Epidermal melanocyte (primary cell): ENCODE results near the gene ANKRD44.
"Not testable (repeated sequence)": the region's sequence is repeated elsewhere in the genome, so short reads cannot be mapped to it uniquely, and the experiment has no call there.

Source experiments
- DNase-seq: peaks from one replicate; pipeline ENCODE4 v3.0.0; 2011; ENCODE audit warnings: low spot score; ENCODE audit not compliant: insufficient read length

Gene ANKRD44

DNA sequence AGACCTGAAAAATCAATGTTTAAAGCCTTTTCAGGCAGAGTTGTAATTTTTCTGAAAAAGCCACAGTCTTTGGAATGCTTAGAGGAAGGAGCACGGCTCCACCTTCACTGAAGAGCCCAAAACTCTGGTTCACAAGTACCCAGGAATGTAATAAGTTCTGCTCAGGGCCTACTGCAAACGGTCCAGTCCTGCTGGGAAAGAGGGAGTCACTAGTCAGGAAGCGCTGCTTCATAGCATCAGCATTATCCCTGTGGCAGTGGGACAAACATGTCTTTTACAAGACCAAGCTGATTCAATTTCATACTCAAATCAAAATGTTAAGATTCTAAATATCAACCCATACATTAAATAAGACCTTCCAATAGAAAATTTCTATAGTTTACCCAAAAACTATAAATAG, 231.2 kb downstream of the ANKRD44 start:
- no peak for DNase-seq

DNA sequence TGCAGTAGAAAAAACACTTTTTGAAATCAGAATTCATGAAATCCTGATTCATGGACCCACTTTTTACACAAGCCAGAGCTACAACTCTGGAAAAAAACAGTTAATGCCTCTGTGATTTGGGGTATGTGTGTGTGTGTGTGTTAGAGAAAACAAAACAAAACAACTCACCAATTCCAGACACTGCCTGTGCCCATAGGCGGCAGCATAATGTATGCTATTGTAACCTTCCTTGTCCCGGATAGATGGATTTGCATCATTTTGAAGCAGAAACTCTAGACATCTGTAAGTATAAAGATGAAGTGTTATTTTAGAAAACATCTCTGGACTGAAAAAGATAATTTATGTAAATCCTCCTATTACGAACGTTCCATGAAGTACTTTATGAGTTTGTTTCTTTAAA, 232.0 kb downstream of the ANKRD44 start:
- DNase-seq = no peak

DNA sequence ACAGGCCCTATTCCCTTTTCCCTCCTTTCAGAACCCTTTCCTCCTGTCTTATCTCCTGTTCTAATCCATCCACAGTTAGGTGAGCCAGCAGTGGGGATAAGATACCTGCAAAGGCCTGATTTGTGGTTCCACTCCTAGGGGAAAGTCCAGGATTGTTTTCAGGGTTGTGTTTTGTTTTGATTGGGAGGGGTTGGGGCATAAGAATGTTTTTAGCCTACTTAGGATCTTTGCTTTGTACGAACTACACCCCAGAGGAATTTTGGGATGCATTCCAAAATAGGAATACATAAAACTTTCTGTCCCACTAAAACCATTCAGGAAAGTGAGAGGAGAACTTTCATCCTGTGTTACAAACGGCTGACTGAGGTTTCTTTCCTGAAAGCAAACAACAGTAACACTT, 233.2 kb downstream of the ANKRD44 start:
- DNase-seq = no peak

DNA sequence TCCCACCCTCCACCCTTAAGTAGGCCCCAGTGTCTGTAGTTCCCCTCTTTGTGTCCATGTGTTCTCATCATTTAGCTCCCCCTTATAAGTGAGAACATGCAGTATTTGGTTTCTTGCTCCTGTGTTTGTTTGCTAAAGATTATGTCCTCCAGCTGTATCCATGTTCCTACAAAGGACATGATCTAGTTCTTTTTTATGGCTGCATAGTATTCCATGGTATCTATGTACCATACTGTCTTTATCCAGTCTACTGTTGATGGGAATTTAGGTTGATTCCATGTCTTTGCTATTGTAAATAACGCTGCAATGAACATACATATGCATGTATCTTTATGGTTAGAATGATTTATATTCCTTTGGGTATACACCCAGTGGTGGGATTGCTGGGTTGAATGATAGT, 233.9 kb downstream of the ANKRD44 start:
- no peak for DNase-seq

DNA sequence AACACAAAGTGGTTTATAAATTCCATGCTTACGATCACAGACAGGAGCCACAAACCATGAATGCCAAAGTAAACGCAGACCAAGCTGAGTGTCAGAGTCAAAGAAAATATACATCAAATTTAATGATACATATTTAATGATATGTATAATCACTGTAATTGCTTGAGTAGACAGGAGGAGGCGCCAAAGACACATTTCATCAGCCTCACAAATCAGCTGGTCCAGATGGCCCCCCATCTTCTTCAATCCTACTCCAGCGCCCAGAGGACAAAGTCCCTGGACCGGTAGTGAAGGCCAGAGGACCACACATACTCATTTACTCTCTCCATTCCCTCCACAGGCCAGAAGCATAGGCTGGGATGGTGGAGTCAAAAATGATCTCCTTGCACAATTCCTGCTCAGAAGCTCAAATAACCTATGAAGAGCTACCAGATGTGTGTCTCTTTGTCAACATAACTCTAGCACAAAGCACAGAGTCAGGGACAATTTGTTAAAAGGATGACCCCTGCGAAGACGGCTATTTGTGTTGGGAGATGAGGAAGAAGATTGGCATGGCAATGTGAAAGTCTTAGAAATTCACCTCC, 234.7 kb downstream of the ANKRD44 start:
- no peak for DNase-seq

DNA sequence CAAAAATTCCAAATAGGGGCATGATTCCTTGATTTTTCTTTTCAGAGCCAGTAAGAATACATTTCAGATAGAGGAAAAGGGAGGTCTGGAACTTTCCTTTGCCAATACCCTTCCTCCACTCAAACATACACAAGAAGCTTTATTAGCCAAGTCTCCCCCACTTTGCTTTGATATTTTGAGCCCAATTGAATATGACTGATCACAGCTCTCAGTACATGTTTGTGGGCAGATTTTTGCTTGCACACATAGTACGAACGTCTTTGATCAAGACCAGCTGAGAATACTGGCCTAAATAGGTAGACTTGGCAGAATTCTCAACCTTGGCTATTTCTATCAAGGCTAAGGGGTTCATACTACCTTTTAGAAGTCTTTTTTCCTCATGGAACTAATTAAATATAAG, 235.3 kb downstream of the ANKRD44 start:
- DNase-seq = no peak

DNA sequence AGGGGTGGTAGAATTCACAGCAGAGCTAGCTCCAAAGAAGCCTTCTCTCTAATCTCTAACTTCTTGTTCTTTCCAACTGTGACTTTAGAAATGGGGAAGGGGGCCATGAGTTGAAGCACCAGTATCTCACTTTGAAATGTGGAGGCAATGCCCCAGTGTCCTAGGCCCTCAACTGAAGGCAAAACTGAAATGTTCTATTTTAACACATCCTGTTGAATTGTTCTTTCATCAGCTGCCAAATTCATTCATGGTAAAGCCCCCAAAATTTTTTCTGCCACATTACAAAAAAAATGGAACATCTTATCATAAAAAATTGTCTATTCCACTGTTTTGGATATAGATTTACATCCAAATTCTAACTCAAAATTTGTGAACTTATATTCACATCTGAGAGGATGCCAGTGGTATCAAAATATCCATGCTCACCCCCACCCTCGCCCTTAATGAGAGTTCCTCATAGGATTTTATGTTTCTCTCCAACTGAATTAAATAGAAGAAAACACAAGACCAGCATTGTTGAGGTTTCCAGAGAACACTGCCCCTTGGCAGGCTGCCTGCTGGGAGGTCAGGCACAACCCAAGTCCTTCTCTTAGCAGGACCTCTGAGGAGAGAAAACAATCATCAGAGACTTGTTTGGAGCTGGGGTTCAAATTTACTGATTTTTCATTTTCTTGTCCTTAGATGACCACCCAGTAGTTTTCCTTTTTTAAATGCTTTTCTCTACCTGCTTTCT, 236.7 kb downstream of the ANKRD44 start:
- DNase-seq = peak; percentile 41

DNA sequence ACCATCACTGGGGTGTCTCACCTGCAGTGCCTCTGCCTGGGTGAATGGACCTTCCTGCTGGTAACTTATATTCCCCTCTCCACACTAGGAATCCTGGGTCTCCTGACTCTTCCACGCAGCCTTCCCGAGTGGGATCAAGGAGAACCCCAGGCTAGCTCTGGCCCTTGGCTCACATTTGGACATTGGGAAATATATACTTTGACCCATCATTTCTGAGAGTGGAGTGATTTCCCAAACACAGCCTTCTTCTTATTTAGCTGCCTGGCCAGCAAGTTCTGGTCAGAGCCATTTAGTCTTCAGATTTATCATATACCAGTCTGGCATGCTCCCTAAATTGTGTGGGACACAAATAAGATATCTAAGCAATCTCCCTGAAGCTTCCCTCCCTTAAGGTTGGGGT, 237.3 kb downstream of the ANKRD44 start:
- no peak for DNase-seq

DNA sequence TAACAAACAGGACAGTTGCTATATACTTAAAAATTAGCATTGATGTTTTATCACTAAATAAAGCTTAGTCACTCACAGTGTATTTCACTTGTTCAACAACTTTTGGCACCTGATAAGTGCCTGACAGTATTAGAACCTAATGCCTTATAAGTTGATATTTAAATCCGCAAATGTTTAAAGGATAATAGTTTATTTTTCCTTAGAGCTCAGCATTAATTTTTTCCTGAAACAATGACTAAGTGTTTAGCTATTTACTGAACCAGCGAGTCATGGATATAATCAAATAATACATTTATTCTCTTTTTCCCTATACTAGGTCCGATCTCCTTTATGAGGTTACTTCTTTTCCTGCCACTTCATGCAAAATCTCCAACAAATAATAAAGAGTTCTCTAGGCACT, 238.0 kb downstream of the ANKRD44 start:
- no peak for DNase-seq

DNA sequence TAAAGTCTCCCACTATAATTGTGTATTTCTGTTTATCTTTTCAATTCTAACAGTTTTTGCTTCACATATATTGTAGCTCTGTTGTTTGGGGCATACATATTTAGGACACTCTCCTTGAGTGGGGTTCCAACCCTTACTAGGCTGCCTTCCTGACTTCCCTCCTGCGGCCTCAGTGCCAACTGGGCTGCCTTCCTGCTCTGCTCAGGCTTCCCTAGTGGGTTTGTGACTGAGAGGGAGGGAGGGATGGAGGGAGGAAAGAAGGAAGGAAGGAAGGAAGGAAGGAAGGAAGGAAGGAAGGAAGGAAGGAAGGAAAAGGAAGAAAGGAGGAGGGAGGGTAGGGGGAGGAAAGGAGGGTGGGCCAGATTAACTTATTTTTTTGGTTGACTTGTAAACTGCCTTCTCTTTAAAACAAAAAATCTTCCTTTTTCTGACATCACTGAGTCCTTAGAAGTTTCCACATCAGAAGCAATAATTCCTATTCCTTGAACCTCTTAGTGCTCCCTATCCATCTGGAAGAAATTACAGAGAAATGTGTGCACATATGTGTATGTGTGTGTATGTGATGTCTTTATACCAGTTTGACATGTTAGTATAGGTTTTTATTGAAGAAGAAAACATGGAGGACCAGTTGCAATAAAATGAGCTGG, 238.7 kb downstream of the ANKRD44 start:
- DNase-seq = no peak

DNA sequence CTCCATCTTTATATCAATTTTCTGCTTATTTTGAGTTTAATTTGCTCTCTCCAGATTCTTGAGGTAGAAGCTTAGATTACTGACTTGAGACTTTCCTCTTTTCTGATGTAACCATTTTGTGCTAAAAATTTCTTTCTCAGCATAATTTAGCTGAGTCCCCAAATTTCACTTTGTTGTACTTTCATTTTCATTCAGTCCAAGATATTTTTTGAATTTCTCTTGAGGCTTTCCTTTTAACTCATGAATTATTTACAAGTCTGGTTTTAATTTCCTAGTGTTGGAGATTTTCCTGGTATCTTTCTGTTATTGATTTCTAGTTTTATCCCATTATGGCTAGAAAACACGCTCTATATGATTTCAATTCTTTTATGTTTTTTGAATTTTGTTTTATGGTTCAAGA, 239.4 kb downstream of the ANKRD44 start:
- no peak for DNase-seq

DNA sequence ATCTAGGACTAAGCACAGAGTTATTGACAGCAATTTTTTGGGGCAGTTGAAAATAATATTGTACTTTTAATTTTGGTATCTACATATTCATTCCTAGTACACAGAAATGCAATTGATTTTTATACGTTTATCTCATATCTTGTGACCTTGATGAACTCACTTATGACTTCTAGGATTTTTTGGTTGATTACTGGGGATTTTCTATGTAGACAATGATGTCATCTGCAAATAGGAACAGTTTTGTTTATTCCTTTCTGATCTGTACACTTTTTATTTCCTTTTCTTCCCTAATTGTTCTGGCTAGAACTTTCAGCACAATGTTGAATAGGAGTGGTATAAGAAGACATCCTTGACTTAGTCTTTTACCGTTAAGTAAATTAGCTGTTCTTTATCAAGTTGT, 240.6 kb downstream of the ANKRD44 start:
- no peak for DNase-seq

DNA sequence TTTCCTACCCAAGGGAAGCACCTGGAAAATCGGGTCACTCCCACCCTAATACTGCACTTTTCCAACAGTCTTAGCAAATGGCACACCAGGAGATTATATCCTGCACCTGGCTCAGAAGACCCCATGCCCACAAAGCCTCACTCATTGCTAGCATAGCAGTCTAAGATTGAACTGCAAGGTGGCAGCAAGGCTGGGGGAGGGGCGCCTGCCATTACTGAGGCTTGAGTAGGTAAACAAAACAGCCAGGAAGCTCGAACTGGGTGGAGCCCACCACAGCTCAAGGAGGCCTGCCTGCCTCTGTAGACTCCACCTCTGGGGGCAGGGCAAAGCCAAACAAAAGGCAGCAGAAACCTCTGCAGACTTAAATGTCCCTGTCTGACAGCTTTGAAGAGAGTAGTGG, 248.0 kb downstream of the ANKRD44 start:
- not testable (repeated sequence) for DNase-seq

DNA sequence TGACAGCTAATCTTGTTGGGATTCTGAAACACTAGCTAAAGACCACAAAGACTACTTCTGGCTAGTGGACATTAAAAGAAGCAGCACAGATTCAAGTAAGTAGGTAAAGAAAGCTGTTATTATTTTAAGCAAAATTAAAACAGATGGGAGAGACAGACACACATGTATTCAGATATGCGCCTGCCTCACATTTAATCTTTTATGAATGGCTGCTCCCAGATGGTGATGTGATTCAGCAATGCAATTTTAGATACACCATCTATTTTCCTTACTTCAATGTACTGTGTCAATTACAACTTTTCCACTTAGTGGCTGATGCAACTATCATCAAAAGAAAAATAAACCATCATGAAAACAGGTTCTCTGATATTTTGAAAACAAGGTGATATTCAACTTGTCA, 251.1 kb downstream of the ANKRD44 start:
- no peak for DNase-seq

DNA sequence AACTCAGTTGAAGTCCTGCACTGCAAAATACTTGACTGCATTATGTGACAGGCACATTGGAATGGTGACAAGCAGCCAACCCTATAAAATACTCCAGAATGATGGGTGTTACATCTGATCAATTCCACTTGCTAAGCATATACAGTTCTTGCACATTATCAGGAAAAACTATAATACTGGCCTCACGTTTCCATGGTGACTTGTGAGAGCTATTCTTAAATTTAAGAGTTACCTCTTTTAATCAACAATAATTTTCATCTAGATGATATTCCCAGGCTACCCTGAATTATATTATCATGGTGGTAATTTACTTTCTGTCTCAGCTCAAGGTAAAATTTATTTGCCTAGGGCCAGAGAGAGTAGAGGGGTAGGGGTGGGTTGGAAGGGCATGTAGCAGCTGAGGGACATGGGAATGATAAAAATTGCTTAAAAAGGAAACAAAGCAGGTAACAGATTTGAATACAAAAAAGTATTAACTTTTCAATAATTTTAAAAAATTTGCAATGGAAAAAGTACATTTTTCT, 251.7 kb downstream of the ANKRD44 start:
- no peak for DNase-seq

DNA sequence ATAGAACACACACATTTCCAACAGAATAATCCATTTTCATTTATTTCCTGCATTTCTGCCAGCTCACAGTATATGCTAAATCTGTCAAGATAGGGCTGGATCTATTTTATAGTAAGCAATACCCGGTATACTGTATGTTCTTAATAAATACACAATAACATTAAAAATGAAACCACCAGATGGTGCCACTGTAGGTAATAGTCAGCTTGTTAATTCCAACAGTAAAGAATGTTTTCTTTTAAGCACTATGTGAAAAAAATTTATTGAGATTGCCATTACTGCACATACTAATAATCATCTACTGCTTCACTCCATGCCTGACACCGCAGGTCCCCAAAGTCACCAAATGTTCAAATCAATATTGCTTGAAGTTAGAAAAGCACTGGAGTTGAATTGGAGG, 252.6 kb downstream of the ANKRD44 start:
- no peak for DNase-seq

DNA sequence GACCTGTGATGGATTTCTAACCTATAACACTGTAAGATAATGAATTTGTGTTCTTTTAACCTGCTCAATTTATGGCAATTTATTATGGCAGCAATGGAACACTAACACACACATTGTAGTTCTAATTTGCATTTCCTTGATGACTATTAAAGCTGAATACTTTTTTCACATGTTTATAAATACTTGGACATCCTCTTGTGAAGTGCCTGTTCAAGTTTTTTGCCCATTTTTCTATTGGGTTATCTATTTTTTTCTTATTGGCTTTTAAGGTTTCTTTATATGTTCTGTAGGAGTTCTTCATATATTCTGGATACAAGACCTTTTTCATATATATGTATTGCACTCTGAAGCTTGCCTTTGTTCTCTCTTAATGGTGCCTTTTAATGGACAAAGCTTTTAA, 255.5 kb downstream of the ANKRD44 start:
- DNase-seq = no peak

DNA sequence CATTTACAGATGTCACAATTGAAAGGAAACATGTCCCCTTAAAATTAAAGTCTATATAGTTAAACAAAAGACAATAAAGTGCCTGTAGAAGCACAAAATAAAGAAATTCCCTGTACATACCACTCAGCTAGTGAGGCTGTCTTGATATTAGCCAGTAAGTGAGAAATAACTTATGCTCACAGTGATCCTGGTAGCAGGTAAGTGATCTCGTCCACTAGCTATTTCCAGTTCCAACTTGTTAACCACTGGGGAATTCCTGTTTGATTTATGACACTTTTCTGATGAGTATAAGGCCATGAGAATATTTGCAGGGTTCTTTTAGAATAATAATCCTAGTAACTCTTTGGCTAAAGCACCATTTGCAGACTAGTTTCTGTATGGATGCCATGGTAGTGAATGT, 256.1 kb downstream of the ANKRD44 start:
- no peak for DNase-seq

DNA sequence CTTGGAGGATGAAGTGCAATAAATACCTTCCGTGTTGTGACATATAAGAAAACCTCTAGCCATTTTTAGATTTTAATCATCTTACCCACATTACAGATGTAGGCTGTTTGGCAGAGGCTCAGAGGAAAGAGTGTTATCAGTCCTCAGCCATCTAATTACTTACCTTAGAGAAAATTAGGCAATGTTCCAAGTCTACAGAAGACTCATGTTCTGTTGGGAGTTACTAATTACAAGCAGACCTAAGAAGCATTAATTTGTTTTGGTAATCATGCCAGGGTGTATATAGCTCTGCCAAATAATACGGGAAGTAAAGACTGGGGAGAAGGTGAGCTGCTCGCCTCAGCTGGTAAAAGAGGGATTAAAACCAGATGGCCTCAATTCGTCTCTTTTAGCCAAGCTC, 258.2 kb downstream of the ANKRD44 start:
- DNase-seq = no peak

DNA sequence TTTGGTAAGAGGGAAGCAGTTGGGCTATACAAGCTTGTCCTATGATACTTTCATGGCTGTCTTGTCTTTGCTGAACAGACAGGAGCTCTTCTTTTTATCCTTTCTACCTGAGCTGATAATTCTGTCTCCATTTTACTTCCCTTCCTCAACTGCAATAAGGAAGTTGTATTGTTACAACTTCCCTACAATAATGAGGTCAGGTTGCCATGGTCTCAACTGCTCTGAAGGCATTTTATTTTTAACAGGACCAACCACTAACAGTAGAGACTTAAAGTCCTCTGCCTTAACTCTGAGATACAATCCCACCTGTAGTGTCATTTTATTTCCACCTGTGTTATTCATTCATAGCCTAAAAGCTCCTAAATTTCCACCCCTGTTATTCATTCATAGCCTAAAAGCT, 265.5 kb downstream of the ANKRD44 start:
- DNase-seq = no peak

DNA sequence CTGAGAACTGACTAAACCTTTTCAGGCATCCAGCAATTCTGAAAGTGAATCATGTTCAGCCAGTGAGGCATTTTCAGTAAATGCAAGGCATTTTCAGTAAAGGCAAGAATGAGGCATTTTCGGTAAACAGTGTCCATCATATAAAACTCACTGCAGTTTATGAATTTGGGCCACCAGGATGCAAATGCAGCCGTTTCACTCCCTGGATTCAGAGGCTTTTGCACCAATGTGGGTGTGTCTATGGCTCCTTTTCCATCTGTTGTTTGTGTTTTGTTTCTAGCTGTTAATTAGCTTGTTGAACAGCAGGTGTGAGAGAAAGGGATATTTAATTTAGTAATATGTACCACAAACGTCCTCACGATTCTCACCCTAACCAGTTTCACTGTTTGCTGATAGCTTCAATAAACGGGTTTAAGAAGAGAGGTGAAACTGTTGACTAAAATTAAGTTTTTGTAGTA, 267.8 kb downstream of the ANKRD44 start:
- DNase-seq = no peak

DNA sequence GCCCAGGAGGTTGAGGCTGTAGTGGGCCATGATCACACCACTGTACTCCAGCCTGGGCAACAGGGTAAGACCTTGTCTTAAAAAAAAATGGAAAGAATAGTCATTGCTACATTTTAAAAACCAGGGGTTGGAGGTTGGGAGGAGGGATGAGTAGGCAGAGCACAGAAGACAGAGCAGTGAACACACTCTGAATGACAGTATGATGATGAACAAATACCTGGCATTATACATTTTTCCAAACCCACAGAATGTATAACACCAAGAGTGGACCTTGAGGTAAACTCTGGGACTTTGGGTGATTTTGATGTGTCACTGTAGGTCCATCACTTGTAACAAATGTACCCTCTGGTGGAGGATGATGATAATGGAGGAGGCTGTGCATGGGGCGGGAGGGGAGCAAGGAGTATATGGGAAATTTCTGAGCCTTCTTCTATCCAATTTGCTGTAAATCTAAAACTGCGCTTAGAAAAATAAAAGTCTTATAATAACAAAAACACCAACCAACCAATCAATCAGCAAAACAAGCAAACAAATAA, 272.6 kb downstream of the ANKRD44 start:
- no peak for DNase-seq
